PC-9 (cell line): ENCODE measurements around the gene NID1.

Source experiments
- CTCF ChIP-seq: fragments of 200-600 bp; sonication (generic); conservative IDR thresholded peaks from 2 replicates; pipeline ENCODE4 v1.6.1; 2017; ENCODE audit warnings: mixed run types, antibody characterized with exemption, mild to moderate bottlenecking, moderate library complexity
- EZH2 ChIP-seq: fragments of 200-600 bp; sonication (generic); IDR thresholded peaks from 2 replicates; pipeline ENCODE4 v1.8.0; 2017; ENCODE audit warnings: antibody characterized with exemption, low read depth

GRCh38 chr1:235939480-235939775 is 125.5 kb downstream of the NID1 start:
- no peak for TF ChIP-seq CTCF
- TF ChIP-seq EZH2, result no peak
